Measurements from ENCODE around the gene ESAM.

DNA sequence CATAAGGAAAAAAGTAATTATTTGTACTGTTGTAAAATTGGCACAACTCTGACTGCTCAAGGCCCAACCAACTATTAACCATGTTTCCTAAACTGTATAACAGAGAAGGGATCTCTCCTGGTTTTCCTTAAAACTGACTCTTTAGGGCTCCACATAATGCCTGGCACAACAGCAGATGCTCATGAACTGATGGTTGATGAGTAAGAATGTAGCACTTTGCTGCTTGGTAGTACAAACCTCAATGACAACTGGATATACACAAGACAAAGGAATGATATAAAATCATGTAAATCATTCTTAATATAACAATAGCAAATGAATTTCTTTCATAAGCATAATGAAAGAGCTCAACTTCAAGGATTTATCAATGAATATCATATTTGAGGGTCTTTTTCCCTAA is 26.4 kb upstream of the ESAM start:
- TF ChIP-seq, protein P1, sequence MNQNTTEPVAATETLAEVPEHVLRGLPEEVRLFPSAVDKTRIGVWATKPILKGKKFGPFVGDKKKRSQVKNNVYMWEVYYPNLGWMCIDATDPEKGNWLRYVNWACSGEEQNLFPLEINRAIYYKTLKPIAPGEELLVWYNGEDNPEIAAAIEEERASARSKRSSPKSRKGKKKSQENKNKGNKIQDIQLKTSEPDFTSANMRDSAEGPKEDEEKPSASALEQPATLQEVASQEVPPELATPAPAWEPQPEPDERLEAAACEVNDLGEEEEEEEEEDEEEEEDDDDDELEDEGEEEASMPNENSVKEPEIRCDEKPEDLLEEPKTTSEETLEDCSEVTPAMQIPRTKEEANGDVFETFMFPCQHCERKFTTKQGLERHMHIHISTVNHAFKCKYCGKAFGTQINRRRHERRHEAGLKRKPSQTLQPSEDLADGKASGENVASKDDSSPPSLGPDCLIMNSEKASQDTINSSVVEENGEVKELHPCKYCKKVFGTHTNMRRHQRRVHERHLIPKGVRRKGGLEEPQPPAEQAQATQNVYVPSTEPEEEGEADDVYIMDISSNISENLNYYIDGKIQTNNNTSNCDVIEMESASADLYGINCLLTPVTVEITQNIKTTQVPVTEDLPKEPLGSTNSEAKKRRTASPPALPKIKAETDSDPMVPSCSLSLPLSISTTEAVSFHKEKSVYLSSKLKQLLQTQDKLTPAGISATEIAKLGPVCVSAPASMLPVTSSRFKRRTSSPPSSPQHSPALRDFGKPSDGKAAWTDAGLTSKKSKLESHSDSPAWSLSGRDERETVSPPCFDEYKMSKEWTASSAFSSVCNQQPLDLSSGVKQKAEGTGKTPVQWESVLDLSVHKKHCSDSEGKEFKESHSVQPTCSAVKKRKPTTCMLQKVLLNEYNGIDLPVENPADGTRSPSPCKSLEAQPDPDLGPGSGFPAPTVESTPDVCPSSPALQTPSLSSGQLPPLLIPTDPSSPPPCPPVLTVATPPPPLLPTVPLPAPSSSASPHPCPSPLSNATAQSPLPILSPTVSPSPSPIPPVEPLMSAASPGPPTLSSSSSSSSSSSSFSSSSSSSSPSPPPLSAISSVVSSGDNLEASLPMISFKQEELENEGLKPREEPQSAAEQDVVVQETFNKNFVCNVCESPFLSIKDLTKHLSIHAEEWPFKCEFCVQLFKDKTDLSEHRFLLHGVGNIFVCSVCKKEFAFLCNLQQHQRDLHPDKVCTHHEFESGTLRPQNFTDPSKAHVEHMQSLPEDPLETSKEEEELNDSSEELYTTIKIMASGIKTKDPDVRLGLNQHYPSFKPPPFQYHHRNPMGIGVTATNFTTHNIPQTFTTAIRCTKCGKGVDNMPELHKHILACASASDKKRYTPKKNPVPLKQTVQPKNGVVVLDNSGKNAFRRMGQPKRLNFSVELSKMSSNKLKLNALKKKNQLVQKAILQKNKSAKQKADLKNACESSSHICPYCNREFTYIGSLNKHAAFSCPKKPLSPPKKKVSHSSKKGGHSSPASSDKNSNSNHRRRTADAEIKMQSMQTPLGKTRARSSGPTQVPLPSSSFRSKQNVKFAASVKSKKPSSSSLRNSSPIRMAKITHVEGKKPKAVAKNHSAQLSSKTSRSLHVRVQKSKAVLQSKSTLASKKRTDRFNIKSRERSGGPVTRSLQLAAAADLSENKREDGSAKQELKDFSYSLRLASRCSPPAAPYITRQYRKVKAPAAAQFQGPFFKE (tag by site-specific recombination; IDR thresholded peaks at IDR 0.05; ENCODE audit: borderline replicate concordance): no peak
- TF ChIP-seq PRDM1 (tag by site-specific recombination; IDR thresholded peaks at IDR 0.05): no peak
- TF ChIP-seq, protein P2, sequence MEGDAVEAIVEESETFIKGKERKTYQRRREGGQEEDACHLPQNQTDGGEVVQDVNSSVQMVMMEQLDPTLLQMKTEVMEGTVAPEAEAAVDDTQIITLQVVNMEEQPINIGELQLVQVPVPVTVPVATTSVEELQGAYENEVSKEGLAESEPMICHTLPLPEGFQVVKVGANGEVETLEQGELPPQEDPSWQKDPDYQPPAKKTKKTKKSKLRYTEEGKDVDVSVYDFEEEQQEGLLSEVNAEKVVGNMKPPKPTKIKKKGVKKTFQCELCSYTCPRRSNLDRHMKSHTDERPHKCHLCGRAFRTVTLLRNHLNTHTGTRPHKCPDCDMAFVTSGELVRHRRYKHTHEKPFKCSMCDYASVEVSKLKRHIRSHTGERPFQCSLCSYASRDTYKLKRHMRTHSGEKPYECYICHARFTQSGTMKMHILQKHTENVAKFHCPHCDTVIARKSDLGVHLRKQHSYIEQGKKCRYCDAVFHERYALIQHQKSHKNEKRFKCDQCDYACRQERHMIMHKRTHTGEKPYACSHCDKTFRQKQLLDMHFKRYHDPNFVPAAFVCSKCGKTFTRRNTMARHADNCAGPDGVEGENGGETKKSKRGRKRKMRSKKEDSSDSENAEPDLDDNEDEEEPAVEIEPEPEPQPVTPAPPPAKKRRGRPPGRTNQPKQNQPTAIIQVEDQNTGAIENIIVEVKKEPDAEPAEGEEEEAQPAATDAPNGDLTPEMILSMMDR (tag by site-specific recombination; IDR thresholded peaks at IDR 0.05): no peak
- TF ChIP-seq ZSCAN30 (tag by site-specific recombination; IDR thresholded peaks at IDR 0.05): no peak
- no peak for TF ChIP-seq ZNF174 (tag by site-specific recombination; IDR thresholded peaks at IDR 0.05)
- no peak for TF ChIP-seq ZNF423 (tag by site-specific recombination; IDR thresholded peaks at IDR 0.05)
- TF ChIP-seq, protein P3, sequence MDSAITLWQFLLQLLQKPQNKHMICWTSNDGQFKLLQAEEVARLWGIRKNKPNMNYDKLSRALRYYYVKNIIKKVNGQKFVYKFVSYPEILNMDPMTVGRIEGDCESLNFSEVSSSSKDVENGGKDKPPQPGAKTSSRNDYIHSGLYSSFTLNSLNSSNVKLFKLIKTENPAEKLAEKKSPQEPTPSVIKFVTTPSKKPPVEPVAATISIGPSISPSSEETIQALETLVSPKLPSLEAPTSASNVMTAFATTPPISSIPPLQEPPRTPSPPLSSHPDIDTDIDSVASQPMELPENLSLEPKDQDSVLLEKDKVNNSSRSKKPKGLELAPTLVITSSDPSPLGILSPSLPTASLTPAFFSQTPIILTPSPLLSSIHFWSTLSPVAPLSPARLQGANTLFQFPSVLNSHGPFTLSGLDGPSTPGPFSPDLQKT (IDR thresholded peaks at IDR 0.05; ENCODE audit: borderline replicate concordance, low read depth, low read length): no peak
- TF ChIP-seq KLF10 (tag by site-specific recombination; IDR thresholded peaks at IDR 0.05): no peak
- TF ChIP-seq ZNF274 (IDR thresholded peaks at IDR 0.05; ENCODE audit: low read length): no peak
- no peak for TF ChIP-seq ZNF274 (tag by site-specific recombination; IDR thresholded peaks at IDR 0.05; ENCODE audit: borderline replicate concordance)
- TF ChIP-seq, protein P4, sequence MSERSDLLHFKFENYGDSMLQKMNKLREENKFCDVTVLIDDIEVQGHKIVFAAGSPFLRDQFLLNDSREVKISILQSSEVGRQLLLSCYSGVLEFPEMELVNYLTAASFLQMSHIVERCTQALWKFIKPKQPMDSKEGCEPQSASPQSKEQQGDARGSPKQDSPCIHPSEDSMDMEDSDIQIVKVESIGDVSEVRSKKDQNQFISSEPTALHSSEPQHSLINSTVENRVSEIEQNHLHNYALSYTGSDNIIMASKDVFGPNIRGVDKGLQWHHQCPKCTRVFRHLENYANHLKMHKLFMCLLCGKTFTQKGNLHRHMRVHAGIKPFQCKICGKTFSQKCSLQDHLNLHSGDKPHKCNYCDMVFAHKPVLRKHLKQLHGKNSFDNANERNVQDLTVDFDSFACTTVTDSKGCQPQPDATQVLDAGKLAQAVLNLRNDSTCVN (tag by site-specific recombination; optimal IDR thresholded peaks at IDR 0.05): no peak
- TF ChIP-seq ZNF658 (tag by site-specific recombination; IDR thresholded peaks at IDR 0.05): no peak
